HG03196 (cell line): ENCODE results near the gene COMMD4.
"Not testable (repeated sequence)": the region's sequence is repeated elsewhere in the genome, so short reads cannot be mapped to it uniquely, and the experiment has no call there.

Experiments used
- ATAC-seq: cut with Tn5 transposase; IDR thresholded peaks from one replicate; pipeline ENCODE4 v1.9.1; 2021; ENCODE audit not compliant: unreplicated experiment

The COMMD4 gene

DNA sequence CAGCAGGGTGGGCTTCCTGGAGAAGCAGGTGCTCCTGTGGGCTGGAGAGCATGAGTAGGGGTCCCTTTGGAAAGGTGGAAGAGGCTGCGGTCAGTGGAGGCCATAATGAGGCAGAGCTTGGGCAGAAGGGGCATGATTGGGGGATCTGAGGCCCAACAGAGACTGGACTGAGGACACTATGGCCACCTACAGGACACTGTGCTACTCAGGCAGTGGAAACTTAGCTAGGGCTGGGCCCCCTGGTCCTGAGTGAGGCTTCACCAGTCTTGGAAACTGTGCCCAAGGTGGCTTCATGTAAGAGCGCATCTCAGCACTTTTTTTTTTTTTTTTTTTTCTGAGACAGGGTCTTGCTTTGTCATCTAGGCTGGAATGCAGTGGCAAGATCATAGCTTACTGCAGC lies 6.3 kb upstream of the COMMD4 start:
- ATAC-seq = no peak

- not testable (repeated sequence) for ATAC-seq
Measured at GRCh38 chr15:75332093-75332492, 3.8 kb upstream of the COMMD4 start.

- not testable (repeated sequence) for ATAC-seq
Measured at GRCh38 chr15:75333654-75334419, 2.0 kb upstream of the COMMD4 start.

- no peak for ATAC-seq
Measured at GRCh38 chr15:75335313-75335704, 554 bp upstream of the COMMD4 start.

DNA sequence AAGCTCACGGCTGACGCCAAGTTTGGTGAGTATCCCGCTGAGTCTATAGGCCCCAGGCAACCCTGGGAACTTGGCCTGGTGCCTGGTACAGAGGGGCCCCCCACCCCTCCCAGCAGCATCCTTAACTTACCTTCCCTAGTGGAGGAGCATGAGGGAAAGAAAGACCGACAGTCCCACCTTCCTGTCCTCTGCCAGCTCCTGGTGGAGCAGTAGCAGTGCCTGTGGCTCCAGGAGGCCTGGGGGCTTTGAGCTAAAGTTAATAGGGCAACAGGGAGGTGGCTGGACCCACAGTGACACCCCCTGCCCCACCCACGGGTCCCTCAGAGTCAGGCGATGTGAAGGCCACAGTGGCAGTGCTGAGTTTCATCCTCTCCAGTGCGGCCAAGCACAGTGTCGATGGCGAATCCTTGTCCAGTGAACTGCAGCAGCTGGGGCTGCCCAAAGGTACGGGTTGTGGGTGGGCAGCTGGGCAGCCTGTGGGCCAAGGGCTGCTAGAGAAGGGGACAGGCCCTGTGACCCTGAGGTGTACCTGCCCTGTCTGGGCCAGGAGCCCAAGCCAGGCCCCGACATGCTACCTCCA lies 2.9 kb downstream of the COMMD4 start:
- ATAC-seq = no peak

GRCh38 chr15:75339531-75340240 lies 3.8 kb downstream of the COMMD4 start:
- ATAC-seq = no peak

DNA sequence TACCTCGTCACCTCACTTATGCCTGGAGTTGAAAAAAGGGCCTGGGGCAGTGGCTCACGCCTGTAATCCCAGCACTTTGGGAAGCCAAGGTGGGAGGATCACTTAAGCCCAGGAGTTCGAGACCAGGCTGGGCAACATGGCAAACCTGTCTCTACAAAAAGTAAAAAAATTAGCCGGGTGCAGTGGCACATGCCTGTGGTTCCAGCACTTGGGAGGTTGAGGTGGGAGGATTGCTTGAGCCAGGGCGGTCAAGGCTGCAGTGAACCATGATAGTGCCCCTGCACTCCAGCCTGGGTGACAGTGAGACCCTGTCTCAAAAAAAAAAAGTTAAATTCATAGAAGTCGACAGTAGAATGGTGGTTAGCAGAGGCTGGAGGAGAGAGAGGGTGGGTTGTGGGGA lies 6.4 kb downstream of the COMMD4 start:
- ATAC-seq = no peak

- ATAC-seq = not testable (repeated sequence)
Measured at GRCh38 chr15:75343953-75344352, 8.1 kb downstream of the COMMD4 start.

GRCh38 chr15:75346796-75347221 lies 10.9 kb downstream of the COMMD4 start, which contains the start of gene NEIL1:
NEIL1 (plus strand) TSS chr15:75347039; CDS start chr15:75348906, 1,867 bp downstream.
- ATAC-seq = no peak

DNA sequence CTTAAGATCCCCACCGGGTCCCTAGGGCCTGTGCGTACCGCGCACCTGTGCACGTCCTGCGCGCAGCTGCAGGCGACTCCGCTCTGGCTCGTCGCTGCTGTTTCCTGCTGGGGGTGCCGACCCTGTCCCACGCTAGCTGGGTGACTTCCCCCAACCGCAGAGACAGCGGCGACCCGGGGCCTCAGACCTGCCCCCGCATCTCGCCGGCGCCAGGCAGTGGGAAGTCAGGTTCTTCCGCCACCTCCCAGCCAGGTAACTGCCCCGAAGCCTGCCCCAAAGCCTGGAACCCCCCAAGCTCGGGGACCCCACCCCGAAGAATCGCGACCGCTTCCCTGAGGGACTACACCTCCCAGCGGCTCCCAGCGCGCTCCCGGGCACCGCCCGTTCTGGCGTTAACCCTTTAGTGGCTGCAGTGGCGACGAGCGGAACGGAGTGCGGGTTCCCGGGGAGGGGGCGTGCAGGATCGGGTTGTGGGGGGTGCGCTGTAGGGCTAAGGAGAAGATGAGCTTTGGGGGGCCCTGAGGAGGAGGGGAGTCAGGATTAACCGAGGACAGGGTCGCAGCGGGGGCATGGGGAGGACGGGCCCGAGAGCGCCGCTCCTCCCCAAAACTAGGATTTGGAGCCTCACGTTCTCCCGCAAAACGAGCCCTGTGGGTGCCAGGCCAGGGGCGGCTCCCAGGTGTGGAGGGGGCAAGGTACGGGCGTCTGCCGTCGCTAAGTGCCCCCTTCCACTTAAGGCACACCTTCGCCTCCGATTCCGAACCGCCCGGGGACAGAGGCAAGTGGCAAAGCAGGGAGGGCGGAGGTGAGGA lies 11.6 kb downstream of the COMMD4 start:
- no peak for ATAC-seq

GRCh38 chr15:75348034-75348561 lies 12.2 kb downstream of the COMMD4 start:
- no peak for ATAC-seq

DNA sequence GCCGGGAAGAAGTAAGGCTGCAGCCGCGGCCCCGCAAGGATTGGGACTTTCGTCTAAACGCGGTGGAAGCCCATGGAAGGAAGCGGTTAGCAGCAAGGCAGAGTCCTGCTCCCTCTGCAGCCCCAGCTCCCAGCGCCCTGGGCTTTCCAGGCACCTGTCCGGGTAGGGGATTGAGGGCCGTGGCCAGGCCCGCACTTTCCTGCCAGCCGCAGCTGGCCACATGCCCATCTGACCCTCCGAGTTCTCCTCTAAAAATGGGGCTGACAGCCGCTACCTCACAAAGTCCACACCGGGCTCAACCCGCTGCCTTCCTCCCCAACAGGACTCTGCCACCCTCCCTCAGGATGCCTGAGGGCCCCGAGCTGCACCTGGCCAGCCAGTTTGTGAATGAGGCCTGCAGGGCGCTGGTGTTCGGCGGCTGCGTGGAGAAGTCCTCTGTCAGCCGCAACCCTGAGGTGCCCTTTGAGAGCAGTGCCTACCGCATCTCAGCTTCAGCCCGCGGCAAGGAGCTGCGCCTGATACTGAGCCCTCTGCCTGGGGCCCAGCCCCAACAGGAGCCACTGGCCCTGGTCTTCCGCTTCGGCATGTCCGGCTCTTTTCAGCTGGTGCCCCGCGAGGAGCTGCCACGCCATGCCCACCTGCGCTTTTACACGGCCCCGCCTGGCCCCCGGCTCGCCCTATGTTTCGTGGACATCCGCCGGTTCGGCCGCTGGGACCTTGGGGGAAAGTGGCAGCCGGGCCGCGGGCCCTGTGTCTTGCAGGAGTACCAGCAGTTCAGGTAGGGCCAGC lies 12.9 kb downstream of the COMMD4 start:
- ATAC-seq = no peak

DNA sequence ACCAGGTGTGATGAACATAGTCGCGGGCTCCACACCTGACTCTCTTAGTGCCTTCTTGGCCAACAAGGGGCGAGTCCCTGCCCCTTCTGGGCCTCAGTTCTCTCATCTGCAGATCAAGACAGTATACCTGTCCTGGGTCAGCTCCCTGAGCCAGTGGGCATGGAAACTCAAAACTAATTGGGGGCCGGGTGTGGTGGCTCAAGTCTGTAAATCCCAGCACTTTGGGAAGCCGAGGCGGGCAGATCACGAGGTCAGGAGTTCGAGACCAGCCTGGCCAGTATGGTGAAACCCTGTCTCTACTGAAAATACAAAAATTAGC lies 13.4 kb downstream of the COMMD4 start:
- not testable (repeated sequence) for ATAC-seq

DNA sequence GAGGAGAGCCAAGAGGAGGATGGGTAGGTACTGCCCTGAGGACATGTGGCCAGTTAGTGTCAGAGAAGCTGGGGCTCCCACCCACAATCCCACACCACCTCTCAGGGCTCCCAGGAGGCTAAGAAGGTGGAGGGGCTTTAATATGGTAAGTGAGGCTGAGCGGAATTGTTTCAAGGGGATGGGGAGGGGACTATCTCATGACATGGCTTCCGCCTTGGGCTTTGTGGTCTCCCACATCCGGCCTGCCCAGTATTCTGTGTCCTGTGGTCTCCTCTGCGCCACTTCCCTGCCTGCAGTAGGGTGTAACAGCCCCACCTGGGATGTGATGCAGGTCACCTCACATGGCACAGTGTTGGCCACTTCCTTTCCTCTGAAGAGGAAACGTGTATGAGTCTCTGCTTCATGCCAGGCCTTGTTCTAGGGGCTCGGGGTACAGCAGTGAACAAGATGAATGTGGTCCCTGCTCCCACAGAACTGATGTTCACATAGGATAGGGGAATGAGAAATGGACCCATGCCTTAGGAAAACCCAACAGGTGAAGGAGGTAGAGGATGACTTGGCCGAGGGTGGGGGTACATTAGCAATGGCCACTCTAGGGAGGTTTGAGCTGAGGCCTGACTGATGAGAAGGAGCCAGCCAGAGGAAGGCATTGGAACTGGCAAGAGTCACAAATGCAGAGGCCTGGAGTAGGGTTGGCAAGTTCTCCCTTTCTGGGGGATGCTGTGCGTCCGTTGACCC lies 14.2 kb downstream of the COMMD4 start:
- no peak for ATAC-seq

GRCh38 chr15:75350601-75351361 lies 14.9 kb downstream of the COMMD4 start:
- no peak for ATAC-seq

- ATAC-seq = no peak
Measured at GRCh38 chr15:75352186-75353080, 16.6 kb downstream of the COMMD4 start.

GRCh38 chr15:75353604-75354003 lies 17.7 kb downstream of the COMMD4 start:
- no peak for ATAC-seq

DNA sequence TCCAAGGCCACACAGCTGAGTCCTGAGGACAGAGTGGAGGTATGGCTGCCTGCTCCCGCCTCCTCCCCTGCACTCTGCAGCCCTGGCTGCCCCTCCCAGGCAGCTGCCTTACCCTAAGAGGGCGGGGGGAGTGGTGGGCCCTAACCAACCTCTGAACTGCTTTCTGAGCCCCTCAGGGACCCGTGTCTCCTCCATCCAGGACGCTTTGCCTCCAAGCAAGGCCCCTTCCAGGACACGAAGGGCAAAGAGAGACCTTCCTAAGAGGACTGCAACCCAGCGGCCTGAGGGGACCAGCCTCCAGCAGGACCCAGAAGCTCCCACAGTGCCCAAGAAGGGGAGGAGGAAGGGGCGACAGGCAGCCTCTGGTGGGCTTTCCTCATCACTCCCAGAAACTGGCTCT lies 18.6 kb downstream of the COMMD4 start:
- no peak for ATAC-seq
